Bronchial epithelial cell (primary cell): ENCODE results near the gene FHIT. TPM values are rescaled to one million over a fixed set of nuclear protein-coding genes. Genes with fewer than 3 reads are reported as not detected.

Experiments
- DNase-seq: peaks from one replicate; pipeline ENCODE4 v3.0.0-alpha.2; 2010; ENCODE audit warnings: low read depth
- FAIRE-seq: peaks from 2 replicates; lab custom pipeline; 2011; peaks lifted over from hg19 to GRCh38; lab: Jason Lieb, UNC
- H3K27me3 ChIP-seq: 2 replicates; pipeline ENCODE4 v1.5.1; 2011; ENCODE audit warnings: low read length; ENCODE audit not compliant: control insufficient read depth, insufficient read depth
- H3K36me3 ChIP-seq: 2 replicates; pipeline ENCODE4 v1.5.1; 2011; ENCODE audit warnings: low read length; ENCODE audit not compliant: control insufficient read depth, insufficient read depth
- H3K4me3 ChIP-seq: 2 replicates; pipeline ENCODE4 v1.5.1; 2011; ENCODE audit warnings: mild to moderate bottlenecking, low read depth, low read length, control low read depth
- total RNA-seq: library from RNA; depleted of rRNA; stranded (reverse); fragments of >200 nt; gene quantifications from 2 replicates; pipeline ENCODE4 v1.2.1, GENCODE V29; 2014
- TF ChIP-seq, protein P1 (sequence below): IDR thresholded peaks from 2 replicates; pipeline ENCODE4 v1.5.1; 2011; ENCODE audit warnings: mild to moderate bottlenecking, moderate library complexity, low read length, control low read depth, inconsistent platforms; ENCODE audit not compliant: insufficient read depth, severe bottlenecking

Gene FHIT
- total RNA-seq, 1 donor from 2014 or later, result 1.6 TPM

GRCh38 chr3:60630953-60631352, 620.3 kb downstream of the FHIT start:
- DNase-seq, result no peak

GRCh38 chr3:60629816-60630215, 621.4 kb downstream of the FHIT start:
- FAIRE-seq (no peak), DNase-seq (no peak)
- no peak overlapping the region for H3K4me3 ChIP-seq

More at GRCh38 chr3:60630953-60631352, 620.3 kb downstream of the FHIT start:
- no peaks in the 10 kb centered on the region for H3K36me3 ChIP-seq
- no peak for FAIRE-seq
- no peak overlapping the region for H3K4me3 ChIP-seq
- TF ChIP-seq, protein P1, sequence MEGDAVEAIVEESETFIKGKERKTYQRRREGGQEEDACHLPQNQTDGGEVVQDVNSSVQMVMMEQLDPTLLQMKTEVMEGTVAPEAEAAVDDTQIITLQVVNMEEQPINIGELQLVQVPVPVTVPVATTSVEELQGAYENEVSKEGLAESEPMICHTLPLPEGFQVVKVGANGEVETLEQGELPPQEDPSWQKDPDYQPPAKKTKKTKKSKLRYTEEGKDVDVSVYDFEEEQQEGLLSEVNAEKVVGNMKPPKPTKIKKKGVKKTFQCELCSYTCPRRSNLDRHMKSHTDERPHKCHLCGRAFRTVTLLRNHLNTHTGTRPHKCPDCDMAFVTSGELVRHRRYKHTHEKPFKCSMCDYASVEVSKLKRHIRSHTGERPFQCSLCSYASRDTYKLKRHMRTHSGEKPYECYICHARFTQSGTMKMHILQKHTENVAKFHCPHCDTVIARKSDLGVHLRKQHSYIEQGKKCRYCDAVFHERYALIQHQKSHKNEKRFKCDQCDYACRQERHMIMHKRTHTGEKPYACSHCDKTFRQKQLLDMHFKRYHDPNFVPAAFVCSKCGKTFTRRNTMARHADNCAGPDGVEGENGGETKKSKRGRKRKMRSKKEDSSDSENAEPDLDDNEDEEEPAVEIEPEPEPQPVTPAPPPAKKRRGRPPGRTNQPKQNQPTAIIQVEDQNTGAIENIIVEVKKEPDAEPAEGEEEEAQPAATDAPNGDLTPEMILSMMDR, result no peak
- H3K27me3 ChIP-seq, result no peaks in the 10 kb centered on the region

GRCh38 chr3:60622349-60622748, 628.9 kb downstream of the FHIT start:
- Histone ChIP-seq H3K4me3 (no peak overlapping the region), H3K36me3 (no peaks in the 10 kb centered on the region), H3K27me3 (no peaks in the 10 kb centered on the region)
- no peak for DNase-seq
- no peak for FAIRE-seq
- TF ChIP-seq, protein P1, result no peak

More at GRCh38 chr3:60629816-60630215, 621.4 kb downstream of the FHIT start:
- Histone ChIP-seq H3K36me3 (no peaks in the 10 kb centered on the region), H3K27me3 (no peaks in the 10 kb centered on the region)
- TF ChIP-seq, protein P1, result no peak

GRCh38 chr3:60617188-60617587, 634.1 kb downstream of the FHIT start:
- DNase-seq, result no peak
- Histone ChIP-seq H3K4me3 (no peak overlapping the region), H3K36me3 (no peaks in the 10 kb centered on the region), H3K27me3 (no peaks in the 10 kb centered on the region)
- no peak for FAIRE-seq
- TF ChIP-seq, protein P1, result no peak

DNA sequence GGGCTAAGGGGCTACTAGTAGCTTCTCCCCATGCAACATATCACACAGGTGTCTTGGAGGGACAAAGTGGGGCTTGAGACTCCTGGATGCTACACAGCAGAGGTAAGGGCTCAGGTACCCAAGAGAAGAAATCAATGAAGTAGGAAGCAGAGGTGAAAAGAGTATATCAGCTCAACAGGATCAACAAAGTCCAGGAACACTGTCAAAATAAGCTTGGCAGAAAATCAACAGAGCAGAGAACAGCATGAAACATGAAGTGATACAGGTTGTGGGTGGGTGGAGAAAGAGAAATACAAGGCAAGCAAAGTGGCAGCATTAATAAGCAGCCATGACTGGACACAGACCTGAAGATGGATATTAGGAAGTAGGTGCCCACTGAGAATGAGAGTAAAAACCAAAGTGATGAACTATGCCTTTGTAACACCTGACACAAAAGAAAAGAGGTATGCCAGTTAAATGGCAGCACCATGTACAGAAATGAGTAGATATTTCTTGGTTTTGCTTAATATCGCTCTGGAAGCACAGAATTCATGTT, 637.4 kb downstream of the FHIT start:
- Histone ChIP-seq H3K36me3 (no peaks in the 10 kb centered on the region), H3K4me3 (no peak overlapping the region), H3K27me3 (no peaks in the 10 kb centered on the region)
- FAIRE-seq (peak; percentile 28), DNase-seq (no peak)
- TF ChIP-seq, protein P1, result no peak

GRCh38 chr3:60610441-60611112, 640.7 kb downstream of the FHIT start:
- DNase-seq (peak; percentile 28), FAIRE-seq (no peak)
- TF ChIP-seq, protein P1, result no peak
- peaks cover 3% of the 10 kb centered on the region for H3K27me3 ChIP-seq
- no peak overlapping the region for H3K4me3 ChIP-seq
- no peaks in the 10 kb centered on the region for H3K36me3 ChIP-seq
